Mucosa of descending colon (tissue), 3 donors: ENCODE data around the gene BAG3. TPM values are rescaled to one million over a fixed set of nuclear protein-coding genes. Genes with fewer than 3 reads are reported as not detected.
A peak's percentile ranks its signal among the peaks of the same experiment; 100 is the strongest.
"Not testable (repeated sequence)": the region's sequence is repeated elsewhere in the genome, so short reads cannot be mapped to it uniquely, and the experiment has no call there.

Experiments
- ATAC-seq: fragments of 200-7000 bp; cut with Tn5 transposase; one replicate; pipeline ENCODE4 v1.9.1; 2020; ENCODE audit warnings: mild to moderate bottlenecking, moderate library complexity
- DNase-seq, 3 donors: peaks; one replicate each; pipeline ENCODE4 v3.0.0-alpha.2; 2020
- H3K36me3 ChIP-seq: fragments of 200-600 bp; one replicate; pipeline ENCODE4 v1.8.0; 2021; ENCODE audit warnings: low read depth, mild to moderate bottlenecking
- H3K4me1 ChIP-seq: fragments of 200-600 bp; one replicate; pipeline ENCODE4 v1.8.0; 2021; ENCODE audit warnings: low read depth, mild to moderate bottlenecking
- H3K4me3 ChIP-seq: fragments of 200-600 bp; one replicate; pipeline ENCODE4 v1.8.0; 2021; ENCODE audit warnings: mild to moderate bottlenecking
- H3K9me3 ChIP-seq: fragments of 200-600 bp; one replicate; pipeline ENCODE4 v1.8.0; 2021; ENCODE audit warnings: mild to moderate bottlenecking
- intact Hi-C, 2 donors: fragments of 100-400 bp; cut with DNase I in 1 of 2; cut with micrococcal nuclease in 1 of 2; formaldehyde crosslinking; loops; one replicate each; pipeline versions ENCODE4 v1.11.0 to v1.11.1; 2022; cut with DNase I, micrococcal nuclease
- total RNA-seq, 3 donors: library from RNA; stranded (reverse); fragmentation: NEBNext Ultra II Directional in 2 of 3; extraction: Animal tissue kit (Norgen Biotek cat#: 25700) in 2 of 3; gene quantifications; one replicate each; pipeline versions ENCODE4 v1.2.1 to v1.2.4, GENCODE V29; 2021 to 2023
- TF ChIP-seq, protein P1 (sequence below): fragments of 200-600 bp; IDR thresholded peaks from one replicate; pipeline ENCODE4 v1.8.0; 2022; ENCODE audit warnings: antibody characterized with exemption, mild to moderate bottlenecking
- donor health status: DM: no; HTN: no; CAD: no; lungs with moderate emphysema.
- donor health status: DM: no; HTN: no; CAD: no.
- donor health status: DM: no; HTN: yes; CAD: no.

The BAG3 gene
- total RNA-seq, 3 donors from 2014 or later, result 15.4 to 55.9 (median 26.3) TPM

DNA sequence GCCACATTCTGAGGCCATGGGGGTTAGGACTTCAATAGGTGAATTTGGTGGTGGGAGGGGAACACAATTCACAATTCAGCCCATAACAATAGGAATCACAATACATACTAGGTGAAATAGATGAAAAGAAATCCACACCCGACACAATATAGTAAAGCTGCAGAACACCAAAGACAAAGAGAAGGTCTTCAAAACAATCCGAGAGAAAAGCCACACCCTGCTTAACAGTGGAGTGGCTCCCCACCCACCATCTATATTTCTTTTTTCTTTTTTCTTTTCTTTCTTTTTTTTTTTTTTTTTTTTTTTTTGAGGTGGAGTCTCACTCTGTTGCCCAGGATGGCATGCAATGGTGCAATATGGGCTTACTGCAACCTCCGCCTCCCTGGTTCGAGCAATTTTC is 39.7 kb upstream of the BAG3 start:
- TF ChIP-seq, protein P1, sequence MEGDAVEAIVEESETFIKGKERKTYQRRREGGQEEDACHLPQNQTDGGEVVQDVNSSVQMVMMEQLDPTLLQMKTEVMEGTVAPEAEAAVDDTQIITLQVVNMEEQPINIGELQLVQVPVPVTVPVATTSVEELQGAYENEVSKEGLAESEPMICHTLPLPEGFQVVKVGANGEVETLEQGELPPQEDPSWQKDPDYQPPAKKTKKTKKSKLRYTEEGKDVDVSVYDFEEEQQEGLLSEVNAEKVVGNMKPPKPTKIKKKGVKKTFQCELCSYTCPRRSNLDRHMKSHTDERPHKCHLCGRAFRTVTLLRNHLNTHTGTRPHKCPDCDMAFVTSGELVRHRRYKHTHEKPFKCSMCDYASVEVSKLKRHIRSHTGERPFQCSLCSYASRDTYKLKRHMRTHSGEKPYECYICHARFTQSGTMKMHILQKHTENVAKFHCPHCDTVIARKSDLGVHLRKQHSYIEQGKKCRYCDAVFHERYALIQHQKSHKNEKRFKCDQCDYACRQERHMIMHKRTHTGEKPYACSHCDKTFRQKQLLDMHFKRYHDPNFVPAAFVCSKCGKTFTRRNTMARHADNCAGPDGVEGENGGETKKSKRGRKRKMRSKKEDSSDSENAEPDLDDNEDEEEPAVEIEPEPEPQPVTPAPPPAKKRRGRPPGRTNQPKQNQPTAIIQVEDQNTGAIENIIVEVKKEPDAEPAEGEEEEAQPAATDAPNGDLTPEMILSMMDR, result no peak
- H3K4me3 ChIP-seq, result no peak overlapping the region
- ATAC-seq (no peak), DNase-seq (no peak)
- no peaks in the 10 kb centered on the region for H3K36me3 ChIP-seq
- no peaks in the 10 kb centered on the region for H3K9me3 ChIP-seq
- H3K4me1 ChIP-seq, result no peaks in the 10 kb centered on the region
- intact Hi-C loops, result no loop called here

DNA sequence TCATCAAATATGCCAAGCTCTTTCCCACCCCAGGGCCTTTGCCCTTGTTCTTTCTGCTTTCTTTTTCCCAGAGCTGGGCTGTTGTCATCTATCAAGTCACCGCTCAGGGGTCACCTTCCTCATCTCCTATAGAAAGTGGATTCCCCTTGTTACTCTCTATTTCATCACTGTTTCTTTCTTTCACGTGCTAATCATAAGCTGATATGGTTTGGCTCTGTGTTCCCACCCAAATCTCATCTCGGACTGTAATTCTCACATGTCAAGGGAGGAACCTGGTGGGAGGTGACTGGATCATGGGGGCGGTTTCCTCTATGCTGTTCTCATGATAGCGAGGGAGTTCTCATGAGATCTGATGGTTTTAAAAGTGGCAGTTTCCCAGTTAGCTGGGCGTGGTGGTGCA is 37.4 kb upstream of the BAG3 start:
- no peak for ATAC-seq
- TF ChIP-seq, protein P1, result no peak
- Histone ChIP-seq H3K4me1 (no peaks in the 10 kb centered on the region), H3K4me3 (no peak overlapping the region), H3K9me3 (no peaks in the 10 kb centered on the region), H3K36me3 (no peaks in the 10 kb centered on the region)
- no peak for DNase-seq
- intact Hi-C loops, result no loop called here

DNA sequence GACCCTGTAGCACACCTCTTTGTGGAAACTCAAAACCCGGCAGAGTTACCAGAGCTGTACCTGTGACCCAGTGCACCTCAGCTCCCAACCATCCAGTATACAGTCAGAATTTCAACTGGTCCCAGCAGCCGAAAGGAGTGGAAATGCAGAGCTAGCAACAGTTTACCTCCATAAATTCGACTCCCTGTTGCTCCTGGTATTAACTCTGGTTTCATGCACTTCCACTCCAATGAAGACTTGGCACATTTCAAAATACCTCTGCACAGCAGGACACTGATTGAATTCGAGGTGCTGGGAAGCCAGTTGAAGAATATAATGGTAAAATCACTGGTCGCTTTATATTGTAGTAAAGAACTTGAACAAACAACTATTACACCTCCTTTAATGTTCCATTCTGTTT is 36.5 kb upstream of the BAG3 start:
- ATAC-seq, result no peak
- DNase-seq, result no peak
- Histone ChIP-seq H3K36me3 (no peaks in the 10 kb centered on the region), H3K9me3 (no peaks in the 10 kb centered on the region), H3K4me3 (no peak overlapping the region), H3K4me1 (no peaks in the 10 kb centered on the region)
- TF ChIP-seq, protein P1, result no peak
- intact Hi-C loops, result no loop called here

DNA sequence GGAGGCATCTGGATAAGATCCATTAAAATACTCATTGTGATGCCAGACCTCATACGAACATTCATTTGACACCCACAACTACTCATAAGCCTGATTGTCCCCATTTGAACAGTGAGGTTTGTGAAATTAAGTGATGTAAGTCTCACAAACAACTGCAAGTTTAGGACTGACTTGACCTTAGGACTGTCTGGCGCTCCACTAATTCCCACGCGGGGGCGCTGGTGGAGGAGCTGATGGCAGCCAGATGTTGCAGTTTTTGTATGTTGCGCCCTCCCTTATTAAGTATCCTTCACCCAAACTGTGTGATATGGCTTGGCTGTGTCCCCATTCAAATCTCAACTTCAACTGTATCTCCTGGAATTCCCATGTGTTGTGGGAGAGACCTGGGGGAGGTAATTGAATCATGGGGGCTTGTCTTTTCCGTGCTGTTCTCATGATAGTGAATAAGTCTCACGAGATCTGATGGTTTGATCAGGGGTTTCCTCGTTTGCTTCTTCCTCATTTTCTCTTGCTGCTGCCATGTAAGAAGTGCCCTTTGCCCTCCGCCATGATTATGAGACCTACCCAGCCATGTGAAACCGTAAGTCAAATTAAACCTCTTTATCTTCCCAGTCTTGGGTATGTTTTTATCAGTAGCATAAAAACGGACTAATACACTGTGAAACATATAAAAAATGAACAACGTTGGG is 34.2 kb upstream of the BAG3 start:
- DNase-seq (peak in 1 of 3 donors; percentile 10), ATAC-seq (no peak)

DNA sequence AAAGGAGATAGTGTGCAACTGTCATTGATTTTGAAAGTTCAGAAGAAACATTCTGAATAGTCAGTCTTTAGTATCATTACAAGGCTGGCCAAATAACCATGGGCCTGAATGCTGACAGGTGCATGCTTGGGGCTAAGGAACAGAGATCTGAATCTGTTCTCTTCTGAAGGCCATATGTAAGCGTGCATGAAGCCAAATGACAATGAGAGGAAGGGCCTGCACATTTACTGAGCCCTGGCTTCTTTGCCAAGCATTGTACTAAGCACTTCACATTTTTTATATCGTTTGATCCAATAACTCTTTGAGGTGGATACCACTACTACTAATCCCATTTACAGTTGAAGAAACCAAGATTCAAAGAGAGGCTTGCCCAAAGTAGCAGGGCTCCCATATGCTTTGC is 32.0 kb upstream of the BAG3 start:
- Histone ChIP-seq H3K36me3 (no peaks in the 10 kb centered on the region), H3K4me1 (no peaks in the 10 kb centered on the region), H3K4me3 (no peak overlapping the region), H3K9me3 (no peaks in the 10 kb centered on the region)
- no peak for ATAC-seq
- no peak for DNase-seq
- TF ChIP-seq, protein P1, result no peak
- intact Hi-C loops, result no loop called here

More for the DNA sequence above, 34.2 kb upstream of the BAG3 start:
- TF ChIP-seq, protein P1, result no peak
- Histone ChIP-seq H3K4me3 (no peak overlapping the region), H3K36me3 (no peaks in the 10 kb centered on the region), H3K9me3 (no peaks in the 10 kb centered on the region), H3K4me1 (no peaks in the 10 kb centered on the region)
- intact Hi-C loops, result no loop called here

DNA sequence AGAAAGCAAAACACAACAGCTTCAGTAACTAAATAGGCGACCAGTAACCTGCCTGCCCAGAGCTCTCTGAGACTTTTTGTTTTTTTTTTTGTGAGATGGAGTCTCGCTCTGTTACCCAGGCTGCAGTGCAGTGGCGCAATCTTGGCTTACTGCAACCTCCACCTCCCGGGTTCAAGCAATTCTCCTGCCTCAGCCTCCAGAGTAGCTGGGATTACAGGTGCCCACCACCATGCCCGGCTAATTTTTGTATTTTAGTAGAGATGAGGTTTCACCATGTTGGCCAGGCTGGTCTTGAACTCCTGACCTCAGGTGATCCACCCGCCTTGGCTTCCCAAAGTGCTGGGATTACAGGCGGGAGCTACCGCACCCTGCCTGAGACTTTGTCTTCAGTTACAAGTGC is 31.4 kb upstream of the BAG3 start:
- H3K4me1 ChIP-seq, H3K36me3 ChIP-seq, H3K9me3 ChIP-seq, H3K4me3 ChIP-seq, DNase-seq, intact Hi-C loops, ATAC-seq: not testable (repeated sequence)
